Skin epidermis (tissue), 12 donors: Measurements from ENCODE around the gene EXOC4.

Experiments
- H3K27ac ChIP-seq, 21 experiments: fragments of 200-600 bp; sonication (generic) in 11 of 21; one replicate each; pipeline ENCODE4 v1.5.0; 2020; ENCODE audit warnings: mild to moderate bottlenecking in 3 of 21, inconsistent platforms in 2 of 21, moderate library complexity in 2 of 21
- H3K4me3 ChIP-seq, 7 experiments: fragments of 200-600 bp; sonication (generic) in 2 of 7; one replicate each; pipeline ENCODE4 v1.5.0; 2020; ENCODE audit warnings: inconsistent platforms in 2 of 7, mild to moderate bottlenecking in 2 of 7, moderate library complexity in 1 of 7

Gene EXOC4

GRCh38 chr7:133355325-133355708, 102.4 kb downstream of the EXOC4 start:
- H3K27ac ChIP-seq, result no peak overlapping the region
- no peak overlapping the region for H3K4me3 ChIP-seq

DNA sequence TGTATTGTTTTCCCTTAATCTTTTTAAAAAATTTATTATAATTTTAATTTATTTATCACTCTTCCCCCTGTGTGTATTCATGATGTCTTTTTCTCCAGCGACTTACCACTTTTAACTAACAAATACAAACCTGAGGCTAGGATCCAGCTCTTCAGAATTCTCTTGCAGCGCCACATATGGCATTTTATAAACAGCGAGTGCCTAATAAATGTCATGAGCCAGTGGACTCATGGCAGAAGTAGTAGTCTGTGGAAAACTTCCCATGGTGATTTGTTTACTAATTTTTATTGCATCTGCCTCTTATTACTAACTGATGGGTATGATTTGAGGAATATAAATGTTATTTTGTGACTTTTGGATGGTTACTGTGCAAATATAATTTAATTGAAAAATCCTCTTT, 102.9 kb downstream of the EXOC4 start:
- Histone ChIP-seq H3K4me3 (no peak overlapping the region), H3K27ac (no peak overlapping the region)

DNA sequence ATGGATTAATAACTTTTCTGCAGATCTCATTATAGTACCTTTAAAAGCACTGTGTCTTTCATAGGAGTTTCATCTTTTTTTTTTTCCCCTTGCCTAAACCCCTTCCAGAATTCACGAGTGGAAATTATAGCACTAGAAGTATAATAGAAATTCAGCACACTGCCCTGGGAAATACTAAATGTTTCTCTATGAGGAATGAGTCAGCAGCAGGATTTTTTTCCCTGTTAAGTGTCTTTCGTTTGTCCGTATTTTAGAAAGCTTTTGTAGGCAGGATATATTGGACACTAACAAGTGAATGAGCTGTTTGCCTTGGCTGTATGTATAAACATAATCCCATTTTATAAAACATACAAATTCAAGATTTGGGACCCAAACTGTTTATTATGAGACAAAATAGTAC, 105.8 kb downstream of the EXOC4 start:
- no peak overlapping the region for H3K27ac ChIP-seq

DNA sequence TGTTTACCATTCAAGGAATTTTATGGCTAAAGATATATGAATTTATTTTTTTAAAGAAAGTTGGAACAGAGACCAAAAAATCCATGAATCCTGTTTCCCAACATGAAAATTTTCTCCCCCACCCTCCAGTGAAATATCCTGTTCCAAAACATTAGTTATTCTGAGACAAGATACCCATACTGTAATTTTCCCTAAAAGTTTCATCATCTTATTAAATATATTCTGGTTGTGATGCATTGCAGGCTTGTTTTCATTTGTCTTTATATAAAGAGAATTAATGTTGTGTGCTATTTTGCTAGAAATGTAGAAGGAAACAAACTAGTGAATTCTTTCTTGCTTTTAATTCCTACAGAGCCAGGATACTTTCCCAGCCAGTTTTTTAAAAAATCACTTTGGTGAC, 106.6 kb downstream of the EXOC4 start:
- H3K4me3 ChIP-seq, result no peak overlapping the region
- H3K27ac ChIP-seq, result no peak overlapping the region

More for the DNA sequence above, 105.8 kb downstream of the EXOC4 start:
- H3K4me3 ChIP-seq, result no peak overlapping the region

GRCh38 chr7:133360201-133360600, 107.3 kb downstream of the EXOC4 start:
- no peak overlapping the region for H3K4me3 ChIP-seq
- H3K27ac ChIP-seq, result no peak overlapping the region

DNA sequence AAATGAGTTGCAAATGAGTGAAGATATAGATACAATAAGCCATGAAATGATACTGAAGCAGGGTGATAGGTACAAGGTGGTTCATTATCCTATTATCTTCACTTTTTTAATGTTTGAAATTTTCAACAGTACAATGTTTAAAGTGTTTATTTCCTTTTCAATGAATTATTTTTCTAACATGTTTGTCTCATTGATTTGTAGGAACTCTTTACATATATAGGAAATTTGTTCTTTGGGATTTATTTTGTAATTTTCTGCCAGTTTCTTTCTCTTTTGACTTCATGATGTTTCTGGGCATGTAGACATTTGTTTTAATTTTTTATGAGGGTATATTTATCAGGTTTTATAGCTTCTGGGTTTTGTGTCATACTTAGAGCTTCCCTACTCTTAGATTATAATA, 108.9 kb downstream of the EXOC4 start:
- Histone ChIP-seq H3K4me3 (no peak overlapping the region), H3K27ac (no peak overlapping the region)

DNA sequence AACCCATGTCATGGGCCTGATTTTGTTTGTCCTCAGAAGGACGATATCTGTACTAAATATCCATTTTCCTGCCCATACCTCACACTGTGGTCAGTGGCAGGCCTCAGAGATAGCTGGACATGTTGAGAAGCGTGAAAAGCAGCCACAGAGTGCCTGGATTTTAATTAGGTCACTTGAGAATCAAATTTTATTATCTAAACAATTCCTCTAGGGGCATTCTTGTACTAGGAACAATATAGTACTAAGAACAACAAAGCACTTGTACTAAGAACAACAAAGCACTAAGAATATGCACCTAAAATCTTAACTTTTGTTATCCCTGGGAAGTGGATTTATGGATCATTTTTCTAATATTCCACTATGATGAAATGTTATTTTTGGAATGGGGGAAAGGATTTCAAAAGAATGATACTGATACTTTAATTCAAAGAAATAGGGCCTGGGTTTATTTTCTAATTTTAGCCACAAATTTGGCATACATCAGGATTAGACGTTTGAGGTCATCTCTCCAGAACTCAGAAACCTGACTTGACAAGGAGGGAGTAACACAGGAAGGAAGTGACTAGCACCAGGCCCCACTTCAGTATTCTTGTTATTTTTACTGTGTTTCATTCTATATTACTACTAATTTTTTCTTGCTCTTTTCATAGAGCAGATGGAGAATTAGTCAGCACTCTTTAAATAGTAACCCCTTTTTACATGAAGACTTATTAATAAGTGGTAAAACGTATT, 112.2 kb downstream of the EXOC4 start:
- Histone ChIP-seq H3K4me3 (no peak overlapping the region), H3K27ac (no peak overlapping the region)

GRCh38 chr7:133365917-133366316, 113.0 kb downstream of the EXOC4 start:
- no peak overlapping the region for H3K4me3 ChIP-seq
- H3K27ac ChIP-seq, result no peak overlapping the region

GRCh38 chr7:133367561-133367960, 114.7 kb downstream of the EXOC4 start:
- no peak overlapping the region for H3K4me3 ChIP-seq
- no peak overlapping the region for H3K27ac ChIP-seq

DNA sequence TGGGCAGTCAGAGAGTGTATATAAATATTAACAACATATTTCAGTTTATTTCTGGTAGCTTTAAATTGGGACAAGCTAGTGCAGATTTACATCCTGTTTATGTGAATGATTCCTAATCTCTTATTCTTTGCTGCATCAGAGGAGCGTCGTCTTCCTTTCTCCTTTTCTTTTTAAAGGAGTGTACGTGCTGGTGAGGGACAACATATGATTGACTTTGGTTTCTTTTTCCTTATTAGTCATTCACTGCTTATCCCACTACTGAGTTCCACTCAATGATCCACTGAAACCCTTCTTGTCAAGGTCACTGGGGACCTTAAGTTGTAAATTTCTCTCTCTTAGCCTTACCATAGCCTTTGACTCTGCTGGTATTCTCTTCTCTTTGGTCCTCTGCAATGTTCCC, 116.3 kb downstream of the EXOC4 start:
- Histone ChIP-seq H3K27ac (no peak overlapping the region), H3K4me3 (no peak overlapping the region)

- Histone ChIP-seq H3K27ac (no peak overlapping the region), H3K4me3 (no peak overlapping the region)
Measured at GRCh38 chr7:133371616-133372015, 118.7 kb downstream of the EXOC4 start.

DNA sequence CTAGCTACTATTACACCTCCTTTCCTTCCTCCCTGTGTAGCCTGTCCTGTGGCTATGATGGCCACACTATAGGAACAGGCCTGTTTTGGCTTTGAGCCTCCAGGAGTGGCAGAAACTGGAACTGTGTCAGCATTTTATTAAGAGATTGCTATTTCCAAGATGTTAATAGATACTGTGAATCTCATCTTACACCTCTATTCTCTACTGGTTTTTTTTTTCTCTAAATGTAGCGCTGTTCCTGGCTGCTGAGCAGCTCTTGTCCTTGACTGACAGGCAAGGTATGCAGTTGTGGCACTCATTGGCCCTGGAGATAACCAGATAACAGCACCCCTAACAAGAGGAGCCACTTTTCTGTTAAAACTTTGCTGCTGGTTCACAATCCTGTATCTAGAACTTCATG, 119.5 kb downstream of the EXOC4 start:
- H3K4me3 ChIP-seq, result no peak overlapping the region

GRCh38 chr7:133376514-133376913, 123.6 kb downstream of the EXOC4 start:
- Histone ChIP-seq H3K4me3 (no peak overlapping the region), H3K27ac (no peak overlapping the region)

More for the DNA sequence above, 119.5 kb downstream of the EXOC4 start:
- no peak overlapping the region for H3K27ac ChIP-seq

GRCh38 chr7:133381965-133382364, 129.1 kb downstream of the EXOC4 start:
- Histone ChIP-seq H3K27ac (no peak overlapping the region), H3K4me3 (no peak overlapping the region)

GRCh38 chr7:133382775-133383559, 130.1 kb downstream of the EXOC4 start:
- Histone ChIP-seq H3K27ac (no peak overlapping the region), H3K4me3 (no peak overlapping the region)

GRCh38 chr7:133386205-133386604, 133.3 kb downstream of the EXOC4 start:
- Histone ChIP-seq H3K27ac (no peak overlapping the region), H3K4me3 (no peak overlapping the region)

GRCh38 chr7:133389727-133390126, 136.8 kb downstream of the EXOC4 start:
- Histone ChIP-seq H3K4me3 (no peak overlapping the region), H3K27ac (no peak overlapping the region)

- no peak overlapping the region for H3K27ac ChIP-seq
Measured at GRCh38 chr7:133391206-133391605, 138.3 kb downstream of the EXOC4 start.

DNA sequence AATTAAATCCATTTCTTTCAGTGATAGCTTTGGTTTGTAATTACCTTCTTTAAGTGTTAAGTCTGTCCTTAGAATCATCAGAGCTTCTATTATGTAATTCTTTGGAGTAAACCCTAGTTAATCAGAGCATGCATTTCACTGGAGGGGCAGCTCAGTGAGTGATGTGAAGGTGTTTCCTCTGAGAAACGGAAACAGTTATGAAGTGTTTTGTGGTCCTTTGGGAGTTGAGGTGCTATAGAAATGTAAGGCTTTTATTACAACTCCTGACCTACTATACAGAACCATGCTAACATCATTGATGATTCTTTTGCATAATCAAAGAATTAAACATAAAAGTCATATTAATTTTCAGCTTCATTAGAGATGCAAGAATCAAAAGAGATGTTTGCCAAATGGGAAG, 141.5 kb downstream of the EXOC4 start:
- no peak overlapping the region for H3K4me3 ChIP-seq
- H3K27ac ChIP-seq, result no peak overlapping the region

More at GRCh38 chr7:133391206-133391605, 138.3 kb downstream of the EXOC4 start:
- H3K4me3 ChIP-seq, result no peak overlapping the region

GRCh38 chr7:133395551-133395950, 142.7 kb downstream of the EXOC4 start:
- H3K4me3 ChIP-seq, result no peak overlapping the region
- H3K27ac ChIP-seq, result no peak overlapping the region

DNA sequence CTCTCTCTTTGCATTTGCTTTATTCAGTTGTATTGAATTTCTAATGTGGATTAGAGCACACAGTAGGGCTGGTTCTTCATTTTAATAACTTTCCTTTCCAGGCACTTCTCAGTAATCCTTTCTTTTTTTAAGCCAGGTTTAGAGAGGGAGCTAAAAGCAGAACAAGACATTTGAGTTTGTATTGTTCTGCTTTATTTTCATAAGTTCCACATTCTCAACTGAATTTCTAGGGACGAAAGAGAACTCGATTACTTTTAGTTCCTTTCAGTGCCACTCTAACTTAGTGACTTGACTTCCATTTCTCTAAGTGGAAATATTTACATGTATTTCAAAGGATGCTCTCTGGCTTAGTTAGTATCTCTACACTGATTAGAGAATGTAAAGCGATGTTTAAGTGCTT, 145.6 kb downstream of the EXOC4 start:
- Histone ChIP-seq H3K27ac (no peak overlapping the region), H3K4me3 (no peak overlapping the region)
